ENCODE data around the gene ADCK1. TPM values are rescaled to one million over a fixed set of nuclear protein-coding genes. Genes with fewer than 3 reads are reported as not detected.

ADCK1 gene
- total and polyA plus RNA-seq, 9 of the 15 experiments (the other 6 are each of a cell fraction or from before 2014, with no cell fraction given) = 2.8 to 8.9 (median 4.3) TPM

DNA sequence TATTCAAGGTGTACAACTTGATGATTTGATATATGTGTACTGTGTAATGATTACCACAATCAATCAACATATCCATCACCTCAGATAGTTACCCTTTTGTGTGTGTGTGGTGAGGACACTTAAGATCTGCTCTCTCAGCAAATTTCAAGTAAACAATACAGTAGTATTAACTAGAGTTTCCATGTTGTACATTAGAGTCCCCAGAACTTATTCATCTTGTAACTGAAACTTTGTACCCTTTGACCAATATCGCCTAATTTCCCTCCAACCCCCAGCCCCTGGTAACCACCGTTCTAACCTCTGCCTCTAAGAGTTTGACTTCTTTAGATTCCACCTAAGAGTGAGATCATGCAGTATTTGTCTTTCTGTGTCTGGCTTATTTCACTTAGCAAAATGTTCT, 12.1 kb downstream of the ADCK1 start:
- 75% methylated on average over 2 of the region's 2 CpGs for WGBS (ENCODE audit: insufficient coverage, low coverage, missing lambda C conversion rate)
- H3K4me2 ChIP-seq (ENCODE audit: insufficient read depth, low read length) = no peak overlapping the region
- H2AFZ ChIP-seq (ENCODE audit: low read depth, low read length) = no peak overlapping the region
- H3K27ac ChIP-seq (ENCODE audit: extremely low read depth, low read depth, low read length) = no peak overlapping the region
- intact Hi-C loops (cut with micrococcal nuclease) (loop anchor here (10.0 kb wide), 1 partner anchor 157 kb away; no protein-coding TSS in a partner anchor), in situ Hi-C loops (cut with MboI) (no loop called here)
- H3K9me1 ChIP-seq (ENCODE audit: control insufficient read depth, insufficient read depth, low read length) = no peaks in the 10 kb centered on the region
- no peaks in the 10 kb centered on the region for H4K20me1 ChIP-seq (replicated peaks; ENCODE audit: control insufficient read depth, insufficient read depth, low read length)
- no peak for FAIRE-seq
- ChIA-PET CTCF (ENCODE audit: low intra/inter-chr PET ratio) (no interaction called here), POLR2A (interaction anchor here (1.2 kb wide), 1 partner anchor 9 kb away, joined by 4 read pairs; no protein-coding TSS in a partner anchor)
- BruUV-seq (replicated peaks) = no TSS peak
- H3K27me3 ChIP-seq (ENCODE audit: control insufficient read depth in 2 of 2, insufficient read depth in 2 of 2, low read length in 2 of 2) = no peaks in the 10 kb centered on the region
- H3K4me1 ChIP-seq (replicated peaks in 1 of 2; ENCODE audit: control insufficient read depth in 2 of 2, insufficient read depth in 2 of 2, low read length in 2 of 2) = peaks cover 0 to 8% of the 10 kb centered on the region in 2 experiments; a peak in 3 of 5 replicates
- no peaks in the 10 kb centered on the region for H3K79me2 ChIP-seq (ENCODE audit: control insufficient read depth, insufficient read depth, low read length)
- no peak overlapping the region for H3K9ac ChIP-seq (ENCODE audit: insufficient read depth in 1 of 2, low read depth in 2 of 2, low read length in 2 of 2)
- no peak overlapping the region for H3K4me3 ChIP-seq
- ATAC-seq = no peak
- TF ChIP-seq, protein P1, sequence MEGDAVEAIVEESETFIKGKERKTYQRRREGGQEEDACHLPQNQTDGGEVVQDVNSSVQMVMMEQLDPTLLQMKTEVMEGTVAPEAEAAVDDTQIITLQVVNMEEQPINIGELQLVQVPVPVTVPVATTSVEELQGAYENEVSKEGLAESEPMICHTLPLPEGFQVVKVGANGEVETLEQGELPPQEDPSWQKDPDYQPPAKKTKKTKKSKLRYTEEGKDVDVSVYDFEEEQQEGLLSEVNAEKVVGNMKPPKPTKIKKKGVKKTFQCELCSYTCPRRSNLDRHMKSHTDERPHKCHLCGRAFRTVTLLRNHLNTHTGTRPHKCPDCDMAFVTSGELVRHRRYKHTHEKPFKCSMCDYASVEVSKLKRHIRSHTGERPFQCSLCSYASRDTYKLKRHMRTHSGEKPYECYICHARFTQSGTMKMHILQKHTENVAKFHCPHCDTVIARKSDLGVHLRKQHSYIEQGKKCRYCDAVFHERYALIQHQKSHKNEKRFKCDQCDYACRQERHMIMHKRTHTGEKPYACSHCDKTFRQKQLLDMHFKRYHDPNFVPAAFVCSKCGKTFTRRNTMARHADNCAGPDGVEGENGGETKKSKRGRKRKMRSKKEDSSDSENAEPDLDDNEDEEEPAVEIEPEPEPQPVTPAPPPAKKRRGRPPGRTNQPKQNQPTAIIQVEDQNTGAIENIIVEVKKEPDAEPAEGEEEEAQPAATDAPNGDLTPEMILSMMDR (IDR thresholded peaks at IDR 0.05 in 2 of 3, conservative IDR thresholded peaks at IDR 0.05 in 1 of 3; ENCODE audit: insufficient read depth in 2 of 3, low read depth in 1 of 3, low read length in 3 of 3) = no peak
- TF ChIP-seq TAF1 (IDR thresholded peaks at IDR 0.05; ENCODE audit: control insufficient read depth, extremely low read depth, insufficient read depth, low read length, severe bottlenecking) (no peak), FUS (optimal IDR thresholded peaks at IDR 0.05; ENCODE audit: low read depth, low read length) (no peak), XRCC4 (IDR thresholded peaks at IDR 0.05; ENCODE audit: extremely low read depth, insufficient read depth, insufficient read length) (no peak), C11orf30 (IDR thresholded peaks at IDR 0.05; ENCODE audit: low read depth) (peak; percentile 65), MAFF (IDR thresholded peaks at IDR 0.05; ENCODE audit: low read length) (0 out of 2 replicates have a peak, but pooled peaks have one; percentile 13), MAFG (tag; conservative IDR thresholded peaks at IDR 0.05) (peak; percentile 31; the same call in 1 of the 2 replicates), ZNF316 (IDR thresholded peaks at IDR 0.05) (peak; percentile 82)
- TF ChIP-seq, protein P2, sequence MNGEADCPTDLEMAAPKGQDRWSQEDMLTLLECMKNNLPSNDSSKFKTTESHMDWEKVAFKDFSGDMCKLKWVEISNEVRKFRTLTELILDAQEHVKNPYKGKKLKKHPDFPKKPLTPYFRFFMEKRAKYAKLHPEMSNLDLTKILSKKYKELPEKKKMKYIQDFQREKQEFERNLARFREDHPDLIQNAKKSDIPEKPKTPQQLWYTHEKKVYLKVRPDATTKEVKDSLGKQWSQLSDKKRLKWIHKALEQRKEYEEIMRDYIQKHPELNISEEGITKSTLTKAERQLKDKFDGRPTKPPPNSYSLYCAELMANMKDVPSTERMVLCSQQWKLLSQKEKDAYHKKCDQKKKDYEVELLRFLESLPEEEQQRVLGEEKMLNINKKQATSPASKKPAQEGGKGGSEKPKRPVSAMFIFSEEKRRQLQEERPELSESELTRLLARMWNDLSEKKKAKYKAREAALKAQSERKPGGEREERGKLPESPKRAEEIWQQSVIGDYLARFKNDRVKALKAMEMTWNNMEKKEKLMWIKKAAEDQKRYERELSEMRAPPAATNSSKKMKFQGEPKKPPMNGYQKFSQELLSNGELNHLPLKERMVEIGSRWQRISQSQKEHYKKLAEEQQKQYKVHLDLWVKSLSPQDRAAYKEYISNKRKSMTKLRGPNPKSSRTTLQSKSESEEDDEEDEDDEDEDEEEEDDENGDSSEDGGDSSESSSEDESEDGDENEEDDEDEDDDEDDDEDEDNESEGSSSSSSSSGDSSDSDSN (IDR thresholded peaks at IDR 0.05; ENCODE audit: borderline replicate concordance in 1 of 2, low read depth in 2 of 2, low read length in 2 of 2) = no peak
- no peaks in the 10 kb centered on the region for H3K9me3 ChIP-seq (replicated peaks; ENCODE audit: control insufficient read depth, insufficient read depth, low read depth, low read length)
- no peak for DNase-seq (ENCODE audit: extremely low read depth in 1 of 4, low spot score in 3 of 4)
- no peaks in the 10 kb centered on the region for H3K36me3 ChIP-seq (ENCODE audit: control insufficient read depth, insufficient read depth, low read length)

All from K562 (cell line).